Measurements from ENCODE around the gene CPTP.

DNA sequence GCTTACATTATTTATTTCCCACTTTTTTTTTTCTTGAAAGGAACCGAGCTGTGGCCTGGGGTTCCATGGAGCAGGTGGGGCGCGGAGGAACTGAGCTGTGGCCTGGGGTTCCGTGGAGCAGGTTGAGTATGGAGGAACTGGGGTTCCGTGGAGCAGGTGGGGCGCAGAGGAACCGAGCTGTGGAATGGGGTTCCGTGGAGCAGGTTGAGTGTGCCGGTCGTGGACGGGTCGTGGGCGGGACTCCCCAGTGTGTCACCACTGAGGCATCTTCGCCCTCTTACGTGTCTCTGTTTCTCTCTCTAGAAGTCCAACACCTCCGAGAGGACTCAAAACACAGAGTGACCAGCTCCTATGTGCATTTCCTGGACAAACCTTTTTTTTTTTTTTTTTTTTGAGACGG, 45.6 kb upstream of the CPTP start:
- TF ChIP-seq, protein P1, sequence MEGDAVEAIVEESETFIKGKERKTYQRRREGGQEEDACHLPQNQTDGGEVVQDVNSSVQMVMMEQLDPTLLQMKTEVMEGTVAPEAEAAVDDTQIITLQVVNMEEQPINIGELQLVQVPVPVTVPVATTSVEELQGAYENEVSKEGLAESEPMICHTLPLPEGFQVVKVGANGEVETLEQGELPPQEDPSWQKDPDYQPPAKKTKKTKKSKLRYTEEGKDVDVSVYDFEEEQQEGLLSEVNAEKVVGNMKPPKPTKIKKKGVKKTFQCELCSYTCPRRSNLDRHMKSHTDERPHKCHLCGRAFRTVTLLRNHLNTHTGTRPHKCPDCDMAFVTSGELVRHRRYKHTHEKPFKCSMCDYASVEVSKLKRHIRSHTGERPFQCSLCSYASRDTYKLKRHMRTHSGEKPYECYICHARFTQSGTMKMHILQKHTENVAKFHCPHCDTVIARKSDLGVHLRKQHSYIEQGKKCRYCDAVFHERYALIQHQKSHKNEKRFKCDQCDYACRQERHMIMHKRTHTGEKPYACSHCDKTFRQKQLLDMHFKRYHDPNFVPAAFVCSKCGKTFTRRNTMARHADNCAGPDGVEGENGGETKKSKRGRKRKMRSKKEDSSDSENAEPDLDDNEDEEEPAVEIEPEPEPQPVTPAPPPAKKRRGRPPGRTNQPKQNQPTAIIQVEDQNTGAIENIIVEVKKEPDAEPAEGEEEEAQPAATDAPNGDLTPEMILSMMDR (IDR thresholded peaks at IDR 0.05) = no peak
- TF ChIP-seq POLR2AphosphoS5 (IDR thresholded peaks at IDR 0.05) (no peak), EP300 (IDR thresholded peaks at IDR 0.05) (no peak), POLR2A (IDR thresholded peaks at IDR 0.05) (no peak)
